GM12878 (cell line): ENCODE data around the gene CFAP300. TPM values are rescaled to one million over a fixed set of nuclear protein-coding genes. Genes with fewer than 3 reads are reported as not detected.

Source experiments
- ATAC-seq: fragments of 200-7000 bp; cut with Tn5 transposase; 3 replicates; pipeline ENCODE4 v1.9.1; 2020; ENCODE audit warnings: mild to moderate bottlenecking, moderate library complexity
- BruUV-seq: library from RNA; stranded (reverse); fragments of 400-500 nt; replicated peaks from 2 replicates; lab custom pipeline; 2021; lab: Mats Ljungman, UMichigan
- CTCF ChIA-PET: fragments of 300-600 bp; sonication (Branson Sonifier 250); formaldehyde crosslinking; extraction: SDS; loops from one replicate; lab custom pipeline; 2021; ENCODE audit warnings: inconsistent platforms; lab: Yijun Ruan, JAX
- POLR2A ChIA-PET: fragments of 350-600 bp; formaldehyde crosslinking; extraction: SDS; loops from one replicate; lab custom pipeline; 2021; ENCODE audit warnings: inconsistent platforms; lab: Charles Lee
- RAD21 ChIA-PET: fragments of 300-600 bp; sonication (Branson Sonifier 250); formaldehyde crosslinking; loops from one replicate; lab custom pipeline; 2023; ENCODE audit warnings: antibody characterized with exemption; ENCODE audit not compliant: unreplicated experiment; lab: Charles Lee
- SMC1A ChIA-PET: fragments of 300-600 bp; sonication (Branson Sonifier 250); formaldehyde crosslinking; loops from one replicate; lab custom pipeline; 2023; ENCODE audit not compliant: unreplicated experiment, uncharacterized antibody; lab: Charles Lee
- DNase-seq: peaks from one replicate; pipeline ENCODE4 v3.0.0-alpha.2; 2011; ENCODE audit warnings: low read depth, low spot score
- FAIRE-seq: peaks from 3 replicates; lab custom pipeline; 2011; peaks lifted over from hg19 to GRCh38; lab: Jason Lieb, UNC
- H2AFZ ChIP-seq: 2 replicates; pipeline ENCODE4 v1.6.0; 2011; ENCODE audit warnings: low read depth, low read length, control low read depth; ENCODE audit not compliant: control insufficient read depth
- H3K27ac ChIP-seq: 2 replicates; pipeline ENCODE4 v1.5.1; 2011; ENCODE audit warnings: control low read depth; ENCODE audit not compliant: control insufficient read depth, insufficient read depth
- H3K27me3 ChIP-seq, 2 experiments: replicated peaks in 1 of 2; 2 replicates each; pipeline versions ENCODE4 v1.6.0 to v1.6.1; 2011; ENCODE audit warnings: low read length in 1 of 2; ENCODE audit not compliant: control insufficient read depth in 2 of 2, insufficient read depth in 2 of 2
- H3K36me3 ChIP-seq, 2 experiments: 2 replicates each; pipeline ENCODE4 v1.5.1; 2011; ENCODE audit warnings: low read length in 1 of 2; ENCODE audit not compliant: control insufficient read depth in 2 of 2, insufficient read depth in 2 of 2
- H3K4me1 ChIP-seq: 2 replicates; pipeline ENCODE4 v1.6.1; 2011; ENCODE audit warnings: mild to moderate bottlenecking, low read length, moderate library complexity, mixed read lengths; ENCODE audit not compliant: control insufficient read depth, insufficient read depth
- H3K4me2 ChIP-seq: 2 replicates; pipeline ENCODE4 v1.6.0; 2011; ENCODE audit warnings: control low read depth; ENCODE audit not compliant: control insufficient read depth, insufficient read depth
- H3K4me3 ChIP-seq: fragments of 200-600 bp; sonication (generic); 2 replicates; pipeline ENCODE4 v1.5.1; 2016
- H3K79me2 ChIP-seq: 2 replicates; pipeline ENCODE4 v1.6.0; 2011; ENCODE audit warnings: low read length; ENCODE audit not compliant: control insufficient read depth, insufficient read depth
- H3K9ac ChIP-seq: 2 replicates; pipeline ENCODE4 v1.8.0; 2011; ENCODE audit warnings: low read length, control low read depth, mixed read lengths; ENCODE audit not compliant: control insufficient read depth, insufficient read depth
- H3K9me3 ChIP-seq: replicated peaks from 3 replicates; pipeline ENCODE4 v1.5.1; 2011; ENCODE audit warnings: mild to moderate bottlenecking, low read length; ENCODE audit not compliant: control insufficient read depth, insufficient read depth
- H4K20me1 ChIP-seq: 2 replicates; pipeline ENCODE4 v1.6.0; 2011; ENCODE audit not compliant: control insufficient read depth, insufficient read depth
- CHD1 ChIP-seq: IDR thresholded peaks from 2 replicates; pipeline ENCODE4 v1.6.1; 2012; ENCODE audit warnings: low read depth, low read length, improper control_type of control experiment
- CREB1 ChIP-seq: IDR thresholded peaks from 2 replicates; pipeline ENCODE4 v1.6.1; 2012; ENCODE audit warnings: low read depth, mild to moderate bottlenecking, inconsistent platforms
- FOXK2 ChIP-seq: fragments of 450-650 bp; IDR thresholded peaks from 2 replicates; pipeline ENCODE4 v1.6.1; 2017; ENCODE audit warnings: mild to moderate bottlenecking, moderate library complexity
- MTA3 ChIP-seq: IDR thresholded peaks from 2 replicates; pipeline ENCODE4 v1.6.1; 2012; ENCODE audit warnings: low read length, inconsistent platforms, borderline replicate concordance
- NFYB ChIP-seq: IDR thresholded peaks from 2 replicates; pipeline ENCODE4 v1.6.1; 2011; ENCODE audit warnings: low read depth, mild to moderate bottlenecking, low read length, improper control_type of control experiment, moderate library complexity; ENCODE audit not compliant: insufficient read depth
- SIN3A ChIP-seq: IDR thresholded peaks from 2 replicates; pipeline ENCODE4 v1.6.1; 2012; ENCODE audit warnings: low read depth, low read length, improper control_type of control experiment
- SMAD5 ChIP-seq: IDR thresholded peaks from 2 replicates; pipeline ENCODE4 v1.6.1; 2016; ENCODE audit warnings: antibody characterized with exemption, low read depth
- SMARCA5 ChIP-seq: fragments of 450-650 bp; IDR thresholded peaks from 2 replicates; pipeline ENCODE4 v1.6.1; 2017; ENCODE audit warnings: mild to moderate bottlenecking
- SREBF1 ChIP-seq: IDR thresholded peaks from 2 replicates; pipeline ENCODE4 v1.6.1; 2012; ENCODE audit warnings: mild to moderate bottlenecking, low read length
- STAT3 ChIP-seq: IDR thresholded peaks from 2 replicates; pipeline ENCODE4 v1.6.1; 2011; ENCODE audit warnings: low read depth, low read length, improper control_type of control experiment
- ZBED1 ChIP-seq: IDR thresholded peaks from 2 replicates; pipeline ENCODE4 v1.6.1; 2016; ENCODE audit warnings: borderline replicate concordance
- WGBS: methylation state at CpG from one replicate; pipeline ENCODE4 v1.1.6; 2016; ENCODE audit warnings: low lambda C conversion rate; ENCODE audit not compliant: insufficient replicate concordance, insufficient coverage; ENCODE audit errors: missing lambda C conversion rate; 5-methylcytosine and 5-hydroxymethylcytosine counted together
- in situ Hi-C: fragments of 300-500 bp; cut with MboI; formaldehyde crosslinking; loops from 9 replicates; pipeline ENCODE4 v1.14.3; 2018; ENCODE audit warnings: mixed read lengths
- intact Hi-C: fragments of 100-400 bp; cut with micrococcal nuclease; formaldehyde crosslinking; loops from one replicate; pipeline ENCODE4 v1.14.2; 2022; ENCODE audit not compliant: unreplicated experiment
- polyA plus RNA-seq, 11 experiments: library from polyadenylated mRNA; depleted of rRNA in 4 of 11; unstranded in 6 of 11; stranded (reverse) in 5 of 11; fragments of >200 nt; fragmentation: Nextera tagmentation in 4 of 11; fragmentation: Illumina TruSeq in 1 of 11; extraction: Ambion mirVana in 4 of 11; extraction: Trizol in 1 of 11; gene quantifications; 1 replicate in 1 of 11; 2 replicates in 10 of 11; pipeline versions ENCODE4 v1.2.1 to v1.2.3, GENCODE V29; 2011 to 2016; ENCODE audit warnings: inconsistent platforms in 2 of 11, missing spikeins in 2 of 11, low read depth in 1 of 11
- total RNA-seq, 4 experiments: library from RNA; depleted of rRNA in 3 of 4; stranded (reverse); fragments of >200 nt in 3 of 4; fragmentation: Illumina TruSeq in 1 of 4; extraction: Trizol in 1 of 4; gene quantifications; 2 replicates each; pipeline versions ENCODE4 v1.2.1 to v1.2.3, GENCODE V29; 2013 to 2021
- TF ChIP-seq, protein P1 (sequence below): fragments of 450-650 bp; IDR thresholded peaks from 2 replicates; pipeline ENCODE4 v1.6.1; 2017; ENCODE audit warnings: mild to moderate bottlenecking, moderate library complexity
- TF ChIP-seq, protein P2 (sequence below): fragments of 450-650 bp; IDR thresholded peaks from 2 replicates; pipeline ENCODE4 v1.6.1; 2017; ENCODE audit warnings: low read depth, mild to moderate bottlenecking, moderate library complexity
- TF ChIP-seq, protein P3 (sequence below): IDR thresholded peaks from 2 replicates; pipeline ENCODE4 v1.6.1; 2011; ENCODE audit warnings: mild to moderate bottlenecking, low read depth, low read length, moderate library complexity; ENCODE audit not compliant: insufficient replicate concordance

The CFAP300 gene
- total and polyA plus RNA-seq, 10 of the 15 experiments (the other 5 are each of a cell fraction or from before 2014, with no cell fraction given) = not detected

DNA sequence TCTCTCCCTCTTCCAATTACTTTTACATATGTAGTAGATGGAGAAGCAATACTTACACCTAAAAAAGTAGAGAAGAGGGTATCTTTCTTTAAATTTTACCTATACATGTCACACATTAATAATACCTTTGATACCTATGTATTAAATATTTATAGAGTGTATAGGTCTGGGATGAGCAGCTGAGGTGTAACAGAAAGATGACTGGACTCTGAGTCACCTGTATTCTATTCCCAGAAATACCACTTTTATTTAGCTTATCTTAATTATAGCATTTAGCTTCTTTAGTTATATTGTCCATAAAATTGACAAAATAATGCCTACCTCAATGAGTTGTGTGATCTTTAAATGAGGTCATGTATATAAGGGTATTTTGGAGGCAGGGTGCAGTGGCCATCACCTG, 32.4 kb downstream of the CFAP300 start (continued):
- TF ChIP-seq CREB1 = no peak

DNA sequence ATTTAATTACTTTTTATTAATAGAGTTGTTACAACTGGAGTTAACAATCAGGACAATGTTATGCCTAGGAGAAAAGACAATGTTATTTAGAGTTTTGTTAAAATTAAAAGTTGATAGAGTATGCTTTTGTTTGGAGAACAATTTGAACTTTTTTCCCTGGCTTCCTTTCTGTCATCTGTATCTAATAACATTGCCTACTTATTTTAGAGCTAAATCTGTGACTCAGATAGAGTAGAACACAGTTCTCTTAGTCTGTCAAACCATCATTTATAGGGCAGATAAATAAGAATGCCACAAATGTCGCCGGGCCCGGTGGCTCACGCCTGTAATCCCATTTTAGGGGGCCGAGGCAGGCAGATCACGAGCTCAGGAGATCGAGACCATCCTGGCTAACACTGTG, 34.1 kb downstream of the CFAP300 start:
- no peaks in the 10 kb centered on the region for H3K27me3 ChIP-seq
- SMC1A ChIA-PET = no interaction called here
- in situ Hi-C loops = no loop called here
- no peak for ATAC-seq
- H3K9me3 ChIP-seq = no peaks in the 10 kb centered on the region
- no peak overlapping the region for H3K4me2 ChIP-seq
- H3K27ac ChIP-seq = no peak overlapping the region
- CTCF ChIA-PET = no interaction called here
- no peak for FAIRE-seq
- no peaks in the 10 kb centered on the region for H3K36me3 ChIP-seq
- H3K4me3 ChIP-seq = no peak overlapping the region
- RAD21 ChIA-PET = no interaction called here
- POLR2A ChIA-PET = no interaction called here
- H3K9ac ChIP-seq = no peak overlapping the region
- BruUV-seq = no TSS peak
- WGBS = 44% methylated on average over 7 of the region's 7 CpGs
- H3K79me2 ChIP-seq = no peaks in the 10 kb centered on the region
- H4K20me1 ChIP-seq = no peaks in the 10 kb centered on the region
- intact Hi-C loops = no loop called here
- no peak for DNase-seq
- no peaks in the 10 kb centered on the region for H3K4me1 ChIP-seq
- no peak overlapping the region for H2AFZ ChIP-seq
- TF ChIP-seq SREBF1 (no peak), ZBED1 (no peak), SMARCA5 (no peak), STAT3 (no peak), CREB1 (no peak), CHD1 (no peak), SMAD5 (no peak), MTA3 (no peak), SIN3A (no peak), FOXK2 (no peak), NFYB (no peak)
- TF ChIP-seq, protein P1, sequence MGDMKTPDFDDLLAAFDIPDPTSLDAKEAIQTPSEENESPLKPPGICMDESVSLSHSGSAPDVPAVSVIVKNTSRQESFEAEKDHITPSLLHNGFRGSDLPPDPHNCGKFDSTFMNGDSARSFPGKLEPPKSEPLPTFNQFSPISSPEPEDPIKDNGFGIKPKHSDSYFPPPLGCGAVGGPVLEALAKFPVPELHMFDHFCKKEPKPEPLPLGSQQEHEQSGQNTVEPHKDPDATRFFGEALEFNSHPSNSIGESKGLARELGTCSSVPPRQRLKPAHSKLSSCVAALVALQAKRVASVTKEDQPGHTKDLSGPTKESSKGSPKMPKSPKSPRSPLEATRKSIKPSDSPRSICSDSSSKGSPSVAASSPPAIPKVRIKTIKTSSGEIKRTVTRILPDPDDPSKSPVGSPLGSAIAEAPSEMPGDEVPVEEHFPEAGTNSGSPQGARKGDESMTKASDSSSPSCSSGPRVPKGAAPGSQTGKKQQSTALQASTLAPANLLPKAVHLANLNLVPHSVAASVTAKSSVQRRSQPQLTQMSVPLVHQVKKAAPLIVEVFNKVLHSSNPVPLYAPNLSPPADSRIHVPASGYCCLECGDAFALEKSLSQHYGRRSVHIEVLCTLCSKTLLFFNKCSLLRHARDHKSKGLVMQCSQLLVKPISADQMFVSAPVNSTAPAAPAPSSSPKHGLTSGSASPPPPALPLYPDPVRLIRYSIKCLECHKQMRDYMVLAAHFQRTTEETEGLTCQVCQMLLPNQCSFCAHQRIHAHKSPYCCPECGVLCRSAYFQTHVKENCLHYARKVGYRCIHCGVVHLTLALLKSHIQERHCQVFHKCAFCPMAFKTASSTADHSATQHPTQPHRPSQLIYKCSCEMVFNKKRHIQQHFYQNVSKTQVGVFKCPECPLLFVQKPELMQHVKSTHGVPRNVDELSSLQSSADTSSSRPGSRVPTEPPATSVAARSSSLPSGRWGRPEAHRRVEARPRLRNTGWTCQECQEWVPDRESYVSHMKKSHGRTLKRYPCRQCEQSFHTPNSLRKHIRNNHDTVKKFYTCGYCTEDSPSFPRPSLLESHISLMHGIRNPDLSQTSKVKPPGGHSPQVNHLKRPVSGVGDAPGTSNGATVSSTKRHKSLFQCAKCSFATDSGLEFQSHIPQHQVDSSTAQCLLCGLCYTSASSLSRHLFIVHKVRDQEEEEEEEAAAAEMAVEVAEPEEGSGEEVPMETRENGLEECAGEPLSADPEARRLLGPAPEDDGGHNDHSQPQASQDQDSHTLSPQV = no peak
- TF ChIP-seq, protein P2, sequence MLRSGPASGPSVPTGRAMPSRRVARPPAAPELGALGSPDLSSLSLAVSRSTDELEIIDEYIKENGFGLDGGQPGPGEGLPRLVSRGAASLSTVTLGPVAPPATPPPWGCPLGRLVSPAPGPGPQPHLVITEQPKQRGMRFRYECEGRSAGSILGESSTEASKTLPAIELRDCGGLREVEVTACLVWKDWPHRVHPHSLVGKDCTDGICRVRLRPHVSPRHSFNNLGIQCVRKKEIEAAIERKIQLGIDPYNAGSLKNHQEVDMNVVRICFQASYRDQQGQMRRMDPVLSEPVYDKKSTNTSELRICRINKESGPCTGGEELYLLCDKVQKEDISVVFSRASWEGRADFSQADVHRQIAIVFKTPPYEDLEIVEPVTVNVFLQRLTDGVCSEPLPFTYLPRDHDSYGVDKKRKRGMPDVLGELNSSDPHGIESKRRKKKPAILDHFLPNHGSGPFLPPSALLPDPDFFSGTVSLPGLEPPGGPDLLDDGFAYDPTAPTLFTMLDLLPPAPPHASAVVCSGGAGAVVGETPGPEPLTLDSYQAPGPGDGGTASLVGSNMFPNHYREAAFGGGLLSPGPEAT = no peak
- TF ChIP-seq, protein P3, sequence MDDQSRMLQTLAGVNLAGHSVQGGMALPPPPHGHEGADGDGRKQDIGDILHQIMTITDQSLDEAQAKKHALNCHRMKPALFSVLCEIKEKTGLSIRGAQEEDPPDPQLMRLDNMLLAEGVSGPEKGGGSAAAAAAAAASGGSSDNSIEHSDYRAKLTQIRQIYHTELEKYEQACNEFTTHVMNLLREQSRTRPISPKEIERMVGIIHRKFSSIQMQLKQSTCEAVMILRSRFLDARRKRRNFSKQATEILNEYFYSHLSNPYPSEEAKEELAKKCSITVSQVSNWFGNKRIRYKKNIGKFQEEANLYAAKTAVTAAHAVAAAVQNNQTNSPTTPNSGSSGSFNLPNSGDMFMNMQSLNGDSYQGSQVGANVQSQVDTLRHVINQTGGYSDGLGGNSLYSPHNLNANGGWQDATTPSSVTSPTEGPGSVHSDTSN = no peak
